B cell (primary cell): ENCODE data around the gene TXLNA. TPM values are rescaled to one million over a fixed set of nuclear protein-coding genes. Genes with fewer than 3 reads are reported as not detected.

Experiments used
- ATAC-seq: fragments of 200-7000 bp; cut with Tn5 transposase; one replicate; pipeline ENCODE4 v1.10.0; 2021; ENCODE audit warnings: low read depth, mild to moderate bottlenecking, moderate number of reproducible peaks, moderate library complexity
- CTCF ChIA-PET: fragments of 350-600 bp; sonication (Branson Sonifier 250); formaldehyde crosslinking; loops from one replicate; lab custom pipeline; 2021; ENCODE audit warnings: antibody characterized with exemption, inconsistent platforms; lab: Charles Lee
- POLR2A ChIA-PET: fragments of 350-600 bp; sonication (Branson Sonifier 250); formaldehyde crosslinking; loops from one replicate; lab custom pipeline; 2021; ENCODE audit warnings: antibody characterized with exemption; lab: Charles Lee
- DNase-seq: peaks from one replicate; pipeline ENCODE4 v3.0.0; 2013
- H2AFZ ChIP-seq: 2 replicates; pipeline ENCODE4 v1.6.1; 2012; ENCODE audit warnings: mild to moderate bottlenecking, low read depth, low read length; ENCODE audit not compliant: insufficient read depth, poor library complexity, severe bottlenecking
- H3K27ac ChIP-seq, 2 donors: 1 replicate in 1 of 2; 2 replicates in 1 of 2; pipeline ENCODE4 v1.5.1; 2012 to 2013; ENCODE audit warnings: low read length in 2 of 2, mild to moderate bottlenecking in 2 of 2, moderate library complexity in 1 of 2
- H3K27me3 ChIP-seq, 4 experiments: fragments of 200-600 bp in 1 of 4; sonication (generic) in 1 of 4; replicated peaks in 1 of 4; 1 replicate in 2 of 4; 2 replicates in 2 of 4; pipeline versions ENCODE4 v1.6.1 to v1.7.0; 2013 to 2016; ENCODE audit warnings: low read length in 3 of 4, mild to moderate bottlenecking in 2 of 4, mixed read lengths in 1 of 4, moderate library complexity in 1 of 4; ENCODE audit not compliant: insufficient read depth in 4 of 4, control insufficient read depth in 3 of 4; ENCODE audit errors: control extremely low read depth in 1 of 4
- H3K36me3 ChIP-seq, 2 experiments: replicated peaks in 1 of 2; 1 replicate in 1 of 2; 2 replicates in 1 of 2; pipeline versions ENCODE4 v1.6.1 to v1.7.1; 2013; ENCODE audit warnings: low read length in 1 of 2; ENCODE audit not compliant: insufficient read depth in 2 of 2, control insufficient read depth in 1 of 2; ENCODE audit errors: control extremely low read depth in 1 of 2, extremely low read depth in 1 of 2
- H3K4me1 ChIP-seq, 2 donors: fragments of 200-600 bp in 1 of 2; sonication (generic) in 1 of 2; 1 replicate in 1 of 2; 2 replicates in 1 of 2; pipeline versions ENCODE4 v1.5.1 to v1.6.1; 2013 to 2017; ENCODE audit warnings: low read length in 2 of 2; ENCODE audit not compliant: control insufficient read depth in 2 of 2, insufficient read depth in 2 of 2
- H3K4me2 ChIP-seq: replicated peaks from 2 replicates; pipeline ENCODE3; 2012; ENCODE audit warnings: mild to moderate bottlenecking, low read depth, low read length; ENCODE audit not compliant: poor library complexity, severe bottlenecking
- H3K4me3 ChIP-seq, 5 experiments: fragments of 200-600 bp in 1 of 5; sonication (generic) in 1 of 5; 1 replicate in 3 of 5; 2 replicates in 2 of 5; pipeline versions ENCODE4 v1.5.1 to v1.7.0; 2011 to 2016; ENCODE audit warnings: low read length in 4 of 5, mild to moderate bottlenecking in 4 of 5, low read depth in 2 of 5, control low read depth in 1 of 5, moderate library complexity in 1 of 5; ENCODE audit not compliant: insufficient read depth in 1 of 5; ENCODE audit errors: control extremely low read depth in 1 of 5, extremely low read depth in 1 of 5
- H3K79me2 ChIP-seq: fragments of 200-600 bp; sonication (generic); one replicate; pipeline ENCODE4 v1.6.0; 2016; ENCODE audit warnings: low read length; ENCODE audit not compliant: control insufficient read depth, insufficient read depth
- H3K9ac ChIP-seq: fragments of 200-600 bp; sonication (generic); 2 replicates; pipeline ENCODE4 v1.6.1; 2017; ENCODE audit warnings: mild to moderate bottlenecking, low read length, moderate library complexity
- H3K9me3 ChIP-seq, 3 donors: one replicate each; pipeline versions ENCODE4 v1.6.1 to v1.7.1; 2013; ENCODE audit warnings: low read length in 2 of 3; ENCODE audit not compliant: control insufficient read depth in 2 of 3, insufficient read depth in 1 of 3; ENCODE audit errors: control extremely low read depth in 1 of 3
- H4K20me1 ChIP-seq: 2 replicates; pipeline ENCODE4 v1.6.0; 2012; ENCODE audit warnings: mild to moderate bottlenecking, low read length; ENCODE audit not compliant: insufficient read depth, control insufficient read depth, poor library complexity, severe bottlenecking
- H3K27ac Mint-ChIP-seq: one replicate; pipeline ENCODE4 v1.8.0; 2021; ENCODE audit warnings: mixed read lengths
- H3K27me3 Mint-ChIP-seq: one replicate; pipeline ENCODE4 v1.8.0; 2021; ENCODE audit warnings: mixed read lengths
- H3K4me1 Mint-ChIP-seq: one replicate; pipeline ENCODE4 v1.8.0; 2021; ENCODE audit warnings: mixed read lengths
- H3K4me3 Mint-ChIP-seq: one replicate; pipeline ENCODE4 v1.8.0; 2021; ENCODE audit warnings: mixed read lengths
- H3K9me3 Mint-ChIP-seq: one replicate; pipeline ENCODE4 v1.8.0; 2022; ENCODE audit warnings: mixed read lengths; ENCODE audit not compliant: insufficient read depth
- CTCF ChIP-seq: fragments of 200-600 bp; IDR thresholded peaks from one replicate; pipeline ENCODE4 v1.8.0; 2022; ENCODE audit warnings: antibody characterized with exemption, mild to moderate bottlenecking
- EZH2 ChIP-seq: IDR thresholded peaks from 2 replicates; pipeline ENCODE4 v1.6.1; 2012; ENCODE audit warnings: borderline replicate concordance, low read depth, mild to moderate bottlenecking, moderate library complexity, low read length; ENCODE audit not compliant: insufficient read depth, poor library complexity, severe bottlenecking
- WGBS: methylation state at CpG from one replicate; pipeline ENCODE4 v1.1.5; 2013; ENCODE audit warnings: missing lambda C conversion rate; ENCODE audit not compliant: insufficient coverage; 5-methylcytosine and 5-hydroxymethylcytosine counted together
- intact Hi-C: fragments of 100-400 bp; cut with micrococcal nuclease; formaldehyde crosslinking; loops from one replicate; pipeline ENCODE4 v1.10.0; 2022
- polyA plus RNA-seq: library from polyadenylated mRNA; depleted of rRNA; stranded (reverse); fragments of >200 nt; gene quantifications from 2 replicates; pipeline ENCODE4 v1.2.3, GENCODE V29; 2012
- total RNA-seq, 2 donors: library from RNA; stranded (reverse); fragments of 120-200 nt in 1 of 2; gene quantifications; 1 replicate in 1 of 2; 2 replicates in 1 of 2; pipeline versions ENCODE4 v1.2.3 to v1.2.4, GENCODE V29; 2013 to 2022

Gene TXLNA
- total and polyA plus RNA-seq, 2 donors (not counting 1 experiment from before 2014, with no cell fraction given) = 23.0 to 38.3 TPM

- Histone ChIP-seq H3K4me1 (peaks cover 28 to 30% of the 10 kb centered on the region in 2 donors), H2AFZ (no peak overlapping the region), H4K20me1 (peaks cover 8% of the 10 kb centered on the region), H3K27ac (peak overlapping the region in 1 of 2 donors; percentile 38), H3K36me3 (peaks cover 7 to 46% of the 10 kb centered on the region in 2 experiments), H3K79me2 (peaks cover 46% of the 10 kb centered on the region), H3K9ac (no peak overlapping the region), H3K27me3 (no peaks in the 10 kb centered on the region), H3K9me3 (no peaks in the 10 kb centered on the region), H3K4me3 (no peak overlapping the region), H3K4me2 (peak overlapping the region; percentile 87)
- Mint-ChIP-seq H3K4me3 (peak overlapping the region; percentile 97), H3K4me1 (peaks cover 43% of the 10 kb centered on the region), H3K27ac (peak overlapping the region; percentile 61), H3K27me3 (no peaks in the 10 kb centered on the region), H3K9me3 (no peaks in the 10 kb centered on the region)
- ATAC-seq = no peak
- DNase-seq = no peak
- ChIA-PET CTCF (interaction anchor here (0.7 to 3.6 kb wide), 5 partner anchors 16 to 177 kb away, joined by 3 to 15 read pairs (median 4); partner anchors contain the start of gene CCDC28B), POLR2A (interaction anchor here (1.2 to 2.0 kb wide), 2 partner anchors 17 to 93 kb away, joined by 3 to 9 read pairs; no protein-coding TSS in a partner anchor)
- 95% methylated on average over 3 of the region's 3 CpGs for WGBS
- TF ChIP-seq EZH2 = no peak
- no peak for TF ChIP-seq CTCF
- intact Hi-C loops = no loop called here
Measured at GRCh38 chr1:32223683-32224082, 44.2 kb downstream of the TXLNA start.

- Histone ChIP-seq H3K79me2 (peaks cover 46% of the 10 kb centered on the region), H3K27me3 (no peaks in the 10 kb centered on the region), H3K4me3 (no peak overlapping the region), H3K9ac (no peak overlapping the region), H3K9me3 (no peaks in the 10 kb centered on the region), H3K27ac (peak overlapping the region in 1 of 2 donors; percentile 38), H2AFZ (no peak overlapping the region), H4K20me1 (peaks cover 8% of the 10 kb centered on the region), H3K36me3 (peaks cover 8 to 50% of the 10 kb centered on the region in 2 experiments), H3K4me2 (no peak overlapping the region), H3K4me1 (peaks cover 28 to 30% of the 10 kb centered on the region in 2 donors)
- TF ChIP-seq EZH2 = no peak
- WGBS = 100% methylated on average over 3 of the region's 4 CpGs
- no peaks in the 10 kb centered on the region for H3K27me3 Mint-ChIP-seq
- no peaks in the 10 kb centered on the region for H3K9me3 Mint-ChIP-seq
- DNase-seq (no peak), ATAC-seq (no peak)
- intact Hi-C loops = no loop called here
- H3K4me3 Mint-ChIP-seq = peak overlapping the region; percentile 75
- peaks cover 43% of the 10 kb centered on the region for H3K4me1 Mint-ChIP-seq
- peak overlapping the region; percentile 61 for H3K27ac Mint-ChIP-seq
- ChIA-PET CTCF (interaction anchor here (0.8 to 3.6 kb wide), 3 partner anchors 16 to 93 kb away, joined by 3 to 15 read pairs (median 11); no protein-coding TSS in a partner anchor), POLR2A (interaction anchor here (0.7 to 2.0 kb wide), 2 partner anchors 16 to 572 kb away, joined by 6 to 9 read pairs; no protein-coding TSS in a partner anchor)
Measured at GRCh38 chr1:32224285-32224684, 44.8 kb downstream of the TXLNA start.
